GM12872 (cell line): ENCODE measurements around the gene KCNQ5.

ENCODE experiments used
- TF ChIP-seq, protein P1 (sequence below): IDR thresholded peaks from 3 replicates; pipeline ENCODE4 v1.5.1; 2011; ENCODE audit warnings: low read depth, mild to moderate bottlenecking, low read length, moderate library complexity; ENCODE audit not compliant: insufficient read depth

The KCNQ5 gene

DNA sequence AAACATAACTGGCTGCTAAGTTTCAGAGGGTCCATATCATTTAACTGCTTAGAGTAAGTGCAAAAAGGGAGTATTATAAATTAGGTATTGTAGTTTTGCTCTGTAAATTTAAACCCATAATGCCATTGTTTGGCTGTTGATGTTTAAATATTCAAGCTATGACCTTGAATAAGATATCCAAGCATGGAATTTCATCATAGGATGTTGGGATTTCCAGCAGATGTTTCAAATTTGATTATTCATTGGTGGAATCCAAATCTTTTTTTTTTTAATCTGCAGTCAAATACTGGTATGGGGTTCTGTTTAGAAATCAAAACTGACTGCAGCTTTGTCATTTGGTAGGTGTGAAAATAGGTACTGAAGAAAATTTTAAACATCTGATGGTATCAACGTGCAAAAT lies 442.4 kb downstream of the KCNQ5 start:
- TF ChIP-seq, protein P1, sequence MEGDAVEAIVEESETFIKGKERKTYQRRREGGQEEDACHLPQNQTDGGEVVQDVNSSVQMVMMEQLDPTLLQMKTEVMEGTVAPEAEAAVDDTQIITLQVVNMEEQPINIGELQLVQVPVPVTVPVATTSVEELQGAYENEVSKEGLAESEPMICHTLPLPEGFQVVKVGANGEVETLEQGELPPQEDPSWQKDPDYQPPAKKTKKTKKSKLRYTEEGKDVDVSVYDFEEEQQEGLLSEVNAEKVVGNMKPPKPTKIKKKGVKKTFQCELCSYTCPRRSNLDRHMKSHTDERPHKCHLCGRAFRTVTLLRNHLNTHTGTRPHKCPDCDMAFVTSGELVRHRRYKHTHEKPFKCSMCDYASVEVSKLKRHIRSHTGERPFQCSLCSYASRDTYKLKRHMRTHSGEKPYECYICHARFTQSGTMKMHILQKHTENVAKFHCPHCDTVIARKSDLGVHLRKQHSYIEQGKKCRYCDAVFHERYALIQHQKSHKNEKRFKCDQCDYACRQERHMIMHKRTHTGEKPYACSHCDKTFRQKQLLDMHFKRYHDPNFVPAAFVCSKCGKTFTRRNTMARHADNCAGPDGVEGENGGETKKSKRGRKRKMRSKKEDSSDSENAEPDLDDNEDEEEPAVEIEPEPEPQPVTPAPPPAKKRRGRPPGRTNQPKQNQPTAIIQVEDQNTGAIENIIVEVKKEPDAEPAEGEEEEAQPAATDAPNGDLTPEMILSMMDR, result no peak

DNA sequence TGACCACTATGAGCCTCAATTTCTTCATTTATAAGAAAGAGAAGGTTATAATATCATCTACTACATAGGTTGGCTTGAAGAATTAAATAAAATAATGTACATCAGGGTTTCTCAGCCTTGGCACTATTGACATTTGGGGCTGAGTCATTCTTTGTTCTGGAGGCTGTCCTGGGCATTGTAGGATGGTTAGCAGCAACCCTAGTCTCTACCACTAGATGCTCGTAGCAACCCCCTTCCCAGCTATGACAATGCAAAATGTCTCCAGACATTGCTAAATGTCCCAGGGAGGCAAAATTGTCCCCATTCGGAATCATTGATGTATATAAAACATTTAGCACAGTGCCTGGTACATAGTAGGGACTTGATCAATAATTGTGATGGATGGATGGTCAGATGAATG lies 451.4 kb downstream of the KCNQ5 start:
- TF ChIP-seq, protein P1, result no peak

DNA sequence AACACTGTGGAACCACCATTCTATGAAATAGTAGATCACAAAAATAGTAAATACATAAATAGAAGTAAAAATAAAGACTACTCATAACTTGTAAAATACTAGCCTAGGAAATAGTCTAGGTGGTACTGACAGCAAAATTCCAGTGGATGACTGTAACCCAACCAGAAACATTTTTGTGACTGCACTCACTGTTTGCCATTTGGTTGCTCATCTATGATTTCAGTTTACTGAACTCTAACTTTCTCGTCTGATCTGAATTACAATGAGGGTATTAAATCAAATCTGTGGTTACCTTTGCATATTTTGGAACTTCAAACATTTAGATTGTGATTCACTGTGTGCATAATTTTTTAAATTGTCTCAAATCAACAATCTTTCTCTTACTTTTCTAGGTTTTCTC lies 452.3 kb downstream of the KCNQ5 start:
- TF ChIP-seq, protein P1, result no peak

DNA sequence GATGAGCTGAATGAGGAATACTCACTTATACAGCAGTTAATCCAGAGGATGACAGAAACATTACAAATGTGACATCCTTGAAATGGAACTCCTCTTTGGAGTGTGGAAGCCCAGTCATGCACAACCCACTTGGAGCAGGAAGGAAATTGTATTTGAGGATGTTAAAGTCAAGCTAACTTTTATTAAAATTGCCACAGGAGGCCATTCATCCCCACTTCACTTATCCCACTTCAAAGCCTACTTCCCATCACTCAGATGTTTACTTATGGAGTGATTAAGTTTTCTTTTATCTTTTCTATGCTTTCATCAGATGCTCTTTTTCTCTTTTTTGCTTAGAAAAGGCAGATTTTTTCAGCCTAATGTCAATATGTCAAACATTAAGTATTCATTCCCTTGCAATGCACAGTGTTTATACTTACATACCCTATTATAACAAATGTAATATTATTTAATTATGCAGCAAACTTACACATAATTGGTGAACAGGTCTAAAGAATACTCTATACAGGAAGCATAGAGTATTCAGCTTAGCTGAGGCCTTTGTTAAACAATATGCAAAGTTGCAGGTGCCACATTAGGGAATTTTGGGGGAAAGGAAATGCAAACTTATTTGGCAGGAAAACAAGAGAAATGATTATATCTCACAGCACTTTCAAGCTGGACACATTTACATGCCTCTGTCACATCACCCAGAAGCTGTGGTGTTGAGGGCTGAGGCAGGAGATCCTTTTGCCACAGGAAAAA lies 454.5 kb downstream of the KCNQ5 start:
- TF ChIP-seq, protein P1, result no peak

DNA sequence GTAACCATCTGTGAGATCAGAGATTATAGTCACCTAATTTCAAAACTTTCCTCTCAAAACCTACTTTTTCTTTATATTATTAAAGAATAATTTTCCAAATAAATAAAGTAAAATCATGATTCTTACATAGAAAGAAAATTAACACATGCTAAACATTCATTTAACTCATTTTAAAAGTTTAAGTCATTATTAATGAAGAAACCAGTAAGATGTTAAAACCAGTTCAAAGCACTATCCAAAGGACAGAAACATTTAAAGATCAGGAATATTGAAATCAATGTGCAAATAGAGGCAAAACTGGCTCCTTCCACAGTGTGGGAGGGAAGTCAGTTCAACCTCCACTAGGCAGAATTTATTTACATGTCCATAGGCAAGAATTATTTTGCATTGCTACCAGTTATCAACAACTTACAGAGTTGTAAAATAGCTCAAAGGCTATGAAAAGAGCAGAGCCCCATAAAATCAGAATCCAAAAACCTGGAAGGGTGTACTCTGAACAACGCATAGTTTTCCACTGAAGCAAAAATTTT lies 456.5 kb downstream of the KCNQ5 start:
- TF ChIP-seq, protein P1, result no peak

DNA sequence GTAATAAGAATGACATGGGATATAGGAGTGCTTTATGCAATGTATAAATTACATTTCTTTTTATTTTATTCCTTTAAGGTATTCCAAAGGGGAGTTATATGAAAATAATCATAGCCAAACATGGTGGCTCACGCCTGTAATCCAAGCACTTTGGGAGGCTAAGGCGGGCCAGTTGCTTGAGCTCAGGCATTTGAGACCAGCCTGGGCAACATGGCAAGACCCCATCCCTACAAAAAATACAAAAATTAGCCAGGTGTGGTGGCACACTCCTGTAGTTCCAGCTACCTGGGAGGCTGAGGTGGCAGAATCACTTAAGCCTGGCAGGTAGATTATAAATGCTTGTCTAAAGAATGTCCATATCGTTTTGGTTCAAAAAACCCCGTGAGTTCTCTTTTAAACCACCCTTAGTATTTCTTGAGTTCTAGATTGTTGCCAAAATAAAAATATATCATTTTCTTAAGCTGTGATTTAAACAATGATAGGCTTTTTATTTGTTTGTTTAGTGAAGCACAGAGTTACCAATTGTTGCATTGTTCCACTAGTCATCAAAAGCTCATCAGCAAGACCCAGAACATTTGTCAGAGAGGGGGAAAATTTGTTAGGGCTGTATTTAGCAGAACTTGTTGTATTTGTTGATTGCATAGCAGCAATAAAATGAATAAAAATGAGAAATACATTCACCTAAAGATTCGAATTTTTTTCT lies 457.2 kb downstream of the KCNQ5 start:
- TF ChIP-seq, protein P1, result no peak

DNA sequence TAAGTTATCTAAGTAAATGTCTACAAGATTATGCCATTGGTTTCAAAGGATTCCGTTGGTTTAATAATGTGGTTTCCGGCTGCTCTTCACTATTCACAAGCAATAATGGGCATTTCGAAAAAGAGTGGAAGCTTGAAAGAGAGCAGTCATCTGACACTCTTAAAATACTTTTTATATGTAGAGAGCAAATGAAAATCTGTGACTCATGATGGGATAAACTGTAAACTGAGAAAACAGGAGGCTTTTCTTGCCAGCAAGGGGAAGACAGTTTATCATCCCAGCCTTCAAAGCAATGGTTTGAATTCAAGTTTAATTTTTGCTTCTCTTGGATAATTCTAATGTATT lies 457.7 kb downstream of the KCNQ5 start:
- TF ChIP-seq, protein P1, result no peak
